ENCODE measurements around the gene KCTD18. TPM values are rescaled to one million over a fixed set of nuclear protein-coding genes. Genes with fewer than 3 reads are reported as not detected.
A peak's percentile ranks its signal among the peaks of the same experiment; 100 is the strongest.

Gene KCTD18
- total and polyA plus RNA-seq, 2 experiments from 2014 or later, result 15.6 to 27.7 TPM

DNA sequence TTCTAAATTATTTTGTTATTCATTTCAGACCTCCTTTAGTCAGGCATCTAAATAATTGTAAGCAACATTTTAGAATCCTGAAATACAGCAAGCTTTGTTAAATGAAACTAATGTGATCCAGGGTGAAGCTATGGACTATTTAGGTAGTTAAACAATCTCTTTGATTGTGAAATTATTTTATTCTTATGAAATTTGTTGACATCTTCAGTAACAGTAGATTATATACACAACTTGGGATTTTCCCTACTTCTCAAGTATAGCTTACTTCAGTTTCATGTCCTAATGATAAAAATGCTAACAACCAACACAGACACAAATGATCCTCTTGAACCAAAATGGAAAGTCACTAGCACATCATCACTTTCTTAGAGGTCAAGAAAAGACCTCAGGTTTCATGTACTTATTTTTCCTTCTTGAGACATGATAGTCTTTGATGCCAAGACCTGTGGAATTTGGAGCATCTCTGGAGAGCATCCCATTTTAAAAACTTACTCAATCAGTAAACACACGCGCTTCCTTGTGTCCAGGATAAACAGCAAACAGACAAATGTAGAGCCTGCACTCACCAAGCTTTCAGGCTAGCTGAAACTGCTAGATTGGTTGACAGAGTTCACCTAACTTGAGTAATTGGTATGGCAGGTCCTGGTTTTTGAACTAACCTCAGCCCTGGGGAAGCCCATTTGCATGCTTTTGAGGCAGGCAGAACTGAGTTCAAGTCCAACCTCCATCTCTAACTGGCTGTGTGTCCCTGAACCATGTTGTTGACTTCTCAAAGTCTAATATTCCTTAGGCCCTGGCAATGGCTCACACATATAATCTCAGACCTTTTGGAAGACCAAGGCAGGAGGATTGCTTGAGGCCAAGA, 47.8 kb downstream of the KCTD18 start:
- H2AFZ ChIP-seq, result no peak overlapping the region
- in situ Hi-C loops (cut with MboI), result no loop called here
- H4K20me1 ChIP-seq (ENCODE audit: insufficient read depth), result no peaks in the 10 kb centered on the region
- peaks cover 22% of the 10 kb centered on the region; the same call in 1 of the 2 replicates for H3K36me3 ChIP-seq (ENCODE audit: low read depth)
- peaks cover 9% of the 10 kb centered on the region for H3K4me1 ChIP-seq (ENCODE audit: insufficient read depth)
- peaks cover 9% of the 10 kb centered on the region; the same call in 1 of the 2 replicates for H3K79me2 ChIP-seq (ENCODE audit: insufficient read depth)
- H3K4me3 ChIP-seq, result no peak overlapping the region
- no peak for TF ChIP-seq EZH2phosphoT487 (IDR thresholded peaks at IDR 0.05; ENCODE audit: insufficient read depth, low read depth)
- no peak for TF ChIP-seq EZH2 (IDR thresholded peaks at IDR 0.05; ENCODE audit: insufficient read depth, poor library complexity, severe bottlenecking)
- no peak overlapping the region for H3K27ac ChIP-seq
- H3K9ac ChIP-seq, result no peak overlapping the region
- H3K9me3 ChIP-seq (ENCODE audit: low read depth), result no peaks in the 10 kb centered on the region
- H3K27me3 ChIP-seq (replicated peaks; ENCODE audit: insufficient read depth), result no peaks in the 10 kb centered on the region
- H3K4me2 ChIP-seq (ENCODE audit: unreplicated experiment), result no peak overlapping the region
- no peaks in the 10 kb centered on the region for H3K9me2 ChIP-seq (ENCODE audit: insufficient read depth)
- 98 to 100% methylated on average over 2 of the region's 2 CpGs for WGBS, 2 experiments (ENCODE audit: low coverage in 1 of 2, low lambda C conversion rate in 2 of 2, missing lambda C conversion rate in 2 of 2)
- no peak for DNase-seq
- peaks cover 18% of the 10 kb centered on the region for H3F3A ChIP-seq (ENCODE audit: insufficient read depth)

- Histone ChIP-seq H4K20me1 (ENCODE audit: insufficient read depth) (no peaks in the 10 kb centered on the region), H3K27me3 (replicated peaks; ENCODE audit: insufficient read depth) (no peaks in the 10 kb centered on the region), H3K9me3 (ENCODE audit: low read depth) (no peaks in the 10 kb centered on the region), H3F3A (ENCODE audit: insufficient read depth) (peaks cover 23% of the 10 kb centered on the region), H3K79me2 (ENCODE audit: insufficient read depth) (peaks cover 10% of the 10 kb centered on the region; the same call in 1 of the 2 replicates), H3K4me1 (ENCODE audit: insufficient read depth) (peaks cover 20% of the 10 kb centered on the region), H3K36me3 (ENCODE audit: low read depth) (peaks cover 22% of the 10 kb centered on the region; the same call in 1 of the 2 replicates), H3K27ac (no peak overlapping the region), H3K4me2 (ENCODE audit: unreplicated experiment) (no peak overlapping the region), H3K9me2 (ENCODE audit: insufficient read depth) (no peaks in the 10 kb centered on the region), H3K9ac (no peak overlapping the region), H3K4me3 (no peak overlapping the region), H2AFZ (no peak overlapping the region)
- 39 to 40% methylated on average over 3 of the region's 3 CpGs for WGBS, 2 experiments (ENCODE audit: low coverage in 1 of 2, low lambda C conversion rate in 2 of 2, missing lambda C conversion rate in 2 of 2)
- in situ Hi-C loops (cut with MboI), result no loop called here
- no peak for TF ChIP-seq EZH2phosphoT487 (IDR thresholded peaks at IDR 0.05; ENCODE audit: insufficient read depth, low read depth)
- no peak for TF ChIP-seq EZH2 (IDR thresholded peaks at IDR 0.05; ENCODE audit: insufficient read depth, poor library complexity, severe bottlenecking)
- no peak for DNase-seq
These were observed 50.8 kb downstream of the KCTD18 start for GRCh38 chr2:200459101-200459500.

DNA sequence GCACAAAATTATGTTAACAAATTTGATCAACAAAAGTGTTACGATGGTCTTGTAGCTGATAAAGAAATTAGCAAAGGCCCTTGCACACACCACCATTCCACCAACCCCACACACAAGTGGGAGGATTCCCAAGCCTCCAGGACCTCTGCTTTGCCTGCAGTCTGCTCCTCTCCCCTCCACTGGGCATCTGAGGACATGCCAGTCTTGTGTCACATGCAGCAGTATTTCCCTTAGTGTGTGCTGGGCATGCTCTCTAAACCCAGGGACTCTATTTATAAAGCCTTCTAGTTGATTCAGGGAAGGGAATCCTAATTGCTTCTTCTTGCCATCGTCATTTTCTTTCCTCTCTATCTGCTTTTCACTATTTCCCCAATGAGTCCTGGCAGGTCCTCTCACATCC, 53.3 kb downstream of the KCTD18 start:
- Histone ChIP-seq H3K9me2 (ENCODE audit: insufficient read depth) (no peaks in the 10 kb centered on the region), H3K36me3 (ENCODE audit: low read depth) (peaks cover 8% of the 10 kb centered on the region; the same call in 1 of the 2 replicates), H3K27me3 (replicated peaks; ENCODE audit: insufficient read depth) (no peaks in the 10 kb centered on the region), H3K27ac (0 out of 2 replicates have a peak overlapping the region, but pooled peaks have one; percentile 49), H3K9me3 (ENCODE audit: low read depth) (no peaks in the 10 kb centered on the region), H3K4me3 (no peak overlapping the region), H2AFZ (no peak overlapping the region), H3K4me1 (ENCODE audit: insufficient read depth) (peaks cover 20% of the 10 kb centered on the region), H3K4me2 (ENCODE audit: unreplicated experiment) (no peak overlapping the region), H3F3A (ENCODE audit: insufficient read depth) (peaks cover 23% of the 10 kb centered on the region), H3K79me2 (ENCODE audit: insufficient read depth) (peaks cover 10% of the 10 kb centered on the region; the same call in 1 of the 2 replicates), H3K9ac (no peak overlapping the region), H4K20me1 (ENCODE audit: insufficient read depth) (no peaks in the 10 kb centered on the region)
- DNase-seq, result no peak
- WGBS, 2 experiments (ENCODE audit: low coverage in 1 of 2, low lambda C conversion rate in 2 of 2, missing lambda C conversion rate in 2 of 2), result 99 to 100% methylated on average over 2 of the region's 2 CpGs
- in situ Hi-C loops (cut with MboI), result no loop called here
- no peak for TF ChIP-seq EZH2 (IDR thresholded peaks at IDR 0.05; ENCODE audit: insufficient read depth, poor library complexity, severe bottlenecking)
- TF ChIP-seq EZH2phosphoT487 (IDR thresholded peaks at IDR 0.05; ENCODE audit: insufficient read depth, low read depth), result no peak

DNA sequence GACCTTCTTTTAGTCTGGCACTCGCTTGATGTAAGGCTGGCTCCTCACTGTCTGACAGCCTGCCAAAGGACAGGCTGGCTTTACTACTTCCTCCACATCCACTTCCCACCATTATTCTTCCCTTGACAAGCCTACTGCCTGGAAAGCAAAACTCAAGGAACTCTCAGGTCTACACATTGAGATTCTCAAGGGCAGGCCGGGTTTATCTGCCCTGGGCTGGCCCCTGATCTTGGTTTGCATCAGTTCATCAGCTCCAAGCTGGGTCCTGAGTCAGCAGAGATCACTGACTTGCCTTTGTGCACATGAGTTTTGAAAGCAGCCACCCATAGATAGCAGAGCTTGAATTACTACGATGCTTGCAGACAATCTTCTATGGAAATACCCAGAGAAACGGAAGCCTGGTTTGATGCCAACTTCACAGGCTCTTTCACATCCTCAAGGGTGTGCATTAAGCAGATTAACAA, 53.9 kb downstream of the KCTD18 start:
- Histone ChIP-seq H3F3A (ENCODE audit: insufficient read depth) (peaks cover 23% of the 10 kb centered on the region), H3K4me2 (ENCODE audit: unreplicated experiment) (peak overlapping the region; percentile 38), H3K4me1 (ENCODE audit: insufficient read depth) (peaks cover 20% of the 10 kb centered on the region), H3K9me3 (ENCODE audit: low read depth) (no peaks in the 10 kb centered on the region), H3K36me3 (ENCODE audit: low read depth) (peaks cover 6% of the 10 kb centered on the region; the same call in 1 of the 2 replicates), H3K27ac (peak overlapping the region; percentile 49), H3K79me2 (ENCODE audit: insufficient read depth) (peaks cover 10% of the 10 kb centered on the region; the same call in 1 of the 2 replicates), H2AFZ (no peak overlapping the region), H3K9ac (no peak overlapping the region), H3K27me3 (replicated peaks; ENCODE audit: insufficient read depth) (no peaks in the 10 kb centered on the region), H4K20me1 (ENCODE audit: insufficient read depth) (no peaks in the 10 kb centered on the region), H3K9me2 (ENCODE audit: insufficient read depth) (no peaks in the 10 kb centered on the region), H3K4me3 (no peak overlapping the region)
- 54 to 57% methylated on average over 4 of the region's 4 CpGs for WGBS, 2 experiments (ENCODE audit: low coverage in 1 of 2, low lambda C conversion rate in 2 of 2, missing lambda C conversion rate in 2 of 2)
- TF ChIP-seq EZH2phosphoT487 (IDR thresholded peaks at IDR 0.05; ENCODE audit: insufficient read depth, low read depth), result no peak
- no peak for TF ChIP-seq EZH2 (IDR thresholded peaks at IDR 0.05; ENCODE audit: insufficient read depth, poor library complexity, severe bottlenecking)
- in situ Hi-C loops (cut with MboI), result no loop called here
- peak; percentile 45 for DNase-seq
